Smooth muscle cell of the brain vasculature (primary cell): ENCODE measurements around the gene MBD3L2B.
"Not testable (repeated sequence)": the region's sequence is repeated elsewhere in the genome, so short reads cannot be mapped to it uniquely, and the experiment has no call there.

Experiments
- DNase-seq: peaks from one replicate; pipeline ENCODE4 v3.0.0-alpha.2; 2012; ENCODE audit warnings: low read depth, low spot score

MBD3L2B gene

GRCh38 chr19:7021331-7021730 lies at the start of gene MBD3L2B:
TSS of gene MBD3L2B (minus strand) at chr19:7021431. CDS start at chr19:7021397, 34 bp downstream.
- DNase-seq, result not testable (repeated sequence)

GRCh38 chr19:7069904-7070226 lies 48.6 kb upstream of the MBD3L2B start:
- no peak for DNase-seq

DNA sequence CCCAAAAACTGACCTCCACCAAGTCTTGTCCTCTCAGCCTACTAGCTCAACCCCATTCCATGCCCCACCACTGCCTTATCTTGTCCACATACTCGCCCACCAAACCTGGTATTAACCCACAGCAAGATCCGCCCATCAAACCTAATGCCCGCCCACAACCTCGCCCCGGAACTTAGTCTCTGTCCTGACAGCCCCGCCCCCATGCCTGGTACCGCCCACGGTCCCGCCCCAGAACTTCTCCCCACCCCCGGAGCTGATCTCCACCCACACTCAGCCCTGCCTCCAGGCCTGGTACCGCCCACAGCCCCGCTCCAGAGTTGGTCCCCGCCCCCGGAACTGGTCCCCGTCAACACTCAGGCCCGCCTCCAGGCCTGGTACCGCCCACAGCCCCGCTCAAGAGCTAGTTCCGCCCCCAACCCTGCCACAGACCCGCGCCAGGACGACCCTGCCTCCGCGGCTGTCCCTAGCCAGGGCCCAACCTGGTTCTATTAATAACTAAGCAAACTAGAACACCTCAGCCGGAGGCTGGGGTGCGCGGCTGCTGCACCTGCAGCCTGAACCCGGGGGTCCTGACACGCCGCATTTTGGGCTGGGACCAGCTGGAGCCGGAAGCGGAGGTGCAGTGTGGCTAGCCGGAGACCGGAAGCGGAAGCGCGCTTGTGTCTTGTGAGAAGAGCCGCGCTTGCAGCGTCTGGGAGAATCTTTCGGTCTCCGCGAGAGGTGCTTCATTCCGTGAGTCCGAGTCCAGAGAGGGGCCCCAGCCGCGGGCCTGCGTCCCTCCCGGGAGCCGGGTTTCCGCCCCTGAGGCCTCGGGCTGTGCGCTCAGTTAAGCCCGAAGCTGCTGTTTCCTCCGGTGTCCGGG lies 48.0 kb upstream of the MBD3L2B start, which contains the start of gene ZNF557:
Gene ZNF557, plus strand, starts transcription at position 662 of the 862 bp plus-strand sequence. CDS start 5,372 bp downstream, outside the sequence.
- peak; percentile 92 for DNase-seq

GRCh38 chr19:7068599-7068998 lies 47.4 kb upstream of the MBD3L2B start:
- DNase-seq, result no peak

- no peak for DNase-seq
Measured at GRCh38 chr19:7067716-7068115, 46.5 kb upstream of the MBD3L2B start.

- not testable (repeated sequence) for DNase-seq
Measured at GRCh38 chr19:7067122-7067521, 45.9 kb upstream of the MBD3L2B start.

DNA sequence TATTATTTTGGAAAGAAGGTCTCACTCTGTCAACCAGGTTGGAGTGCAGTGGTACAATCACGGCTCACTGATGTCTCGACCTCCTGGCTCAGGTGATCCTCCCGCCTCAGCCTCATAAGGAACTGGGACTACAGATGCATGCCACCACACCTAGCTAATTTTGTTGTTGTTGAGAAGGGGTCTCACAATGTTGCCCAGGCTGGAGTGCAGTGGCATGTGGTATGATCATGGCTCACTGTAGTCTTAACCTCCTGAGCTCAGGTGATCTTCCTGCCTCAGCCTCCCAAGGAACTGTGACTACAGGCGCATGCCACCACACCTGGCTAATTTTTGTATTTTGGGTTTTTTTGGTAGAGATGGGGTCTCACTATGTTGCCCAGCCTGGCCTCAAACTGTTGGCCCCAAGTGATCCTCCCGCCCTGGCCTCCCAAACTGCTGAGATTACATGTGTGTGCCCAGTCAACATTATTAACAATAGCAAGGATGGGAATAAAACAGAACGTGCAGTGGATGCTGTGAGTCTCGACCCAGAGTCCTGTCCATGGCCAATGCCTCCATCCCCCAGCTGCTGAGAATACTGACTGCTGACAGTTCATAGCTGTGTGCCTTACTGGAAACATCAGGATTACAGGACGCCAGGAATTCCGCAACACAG lies 42.7 kb upstream of the MBD3L2B start:
- no peak for DNase-seq

GRCh38 chr19:7063339-7063738 lies 42.1 kb upstream of the MBD3L2B start:
- no peak for DNase-seq

DNA sequence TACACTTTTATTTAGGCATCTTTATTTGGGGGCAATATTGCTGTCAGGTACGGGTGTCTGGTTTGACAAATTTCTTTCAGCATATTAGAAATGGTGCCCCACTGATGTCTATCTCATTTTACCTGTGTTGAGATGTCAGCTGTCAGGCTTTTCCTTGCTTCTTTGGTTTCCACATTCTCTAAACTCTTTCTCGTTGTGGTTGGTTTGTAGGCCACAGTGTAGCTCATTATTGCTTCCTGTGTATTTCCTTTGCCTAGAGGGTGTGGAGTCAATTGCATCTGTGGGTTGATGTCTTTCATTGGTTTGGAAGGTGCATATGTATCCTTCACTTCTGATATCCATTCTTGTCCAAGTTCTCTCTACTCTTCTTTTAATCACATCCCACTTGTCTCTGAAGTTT lies 38.7 kb upstream of the MBD3L2B start:
- not testable (repeated sequence) for DNase-seq

DNA sequence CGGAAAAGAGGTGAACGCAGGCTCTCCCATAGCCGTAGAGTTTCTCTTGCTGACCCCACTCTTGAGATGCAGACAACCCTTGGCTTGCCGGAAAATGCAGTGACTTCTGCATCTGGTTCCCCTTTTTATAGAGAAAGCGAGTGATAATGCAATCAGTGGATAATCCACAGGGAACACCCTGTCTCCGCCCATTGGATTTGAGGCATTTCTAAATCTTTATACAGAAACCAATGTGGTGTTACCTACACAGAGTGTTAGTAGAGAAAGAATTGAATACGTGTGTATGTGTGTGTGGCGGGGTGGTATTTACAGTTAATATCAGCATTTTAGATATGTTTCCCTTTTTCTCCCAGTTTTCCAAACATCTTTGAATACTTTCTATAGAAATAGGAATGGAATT lies 37.3 kb upstream of the MBD3L2B start, which contains the start of gene MBD3L3:
Gene MBD3L3, minus strand, starts transcription at position 101 of the 400 bp plus-strand sequence. Its CDS starts 71 bp downstream, at position 30.
- not testable (repeated sequence) for DNase-seq

DNA sequence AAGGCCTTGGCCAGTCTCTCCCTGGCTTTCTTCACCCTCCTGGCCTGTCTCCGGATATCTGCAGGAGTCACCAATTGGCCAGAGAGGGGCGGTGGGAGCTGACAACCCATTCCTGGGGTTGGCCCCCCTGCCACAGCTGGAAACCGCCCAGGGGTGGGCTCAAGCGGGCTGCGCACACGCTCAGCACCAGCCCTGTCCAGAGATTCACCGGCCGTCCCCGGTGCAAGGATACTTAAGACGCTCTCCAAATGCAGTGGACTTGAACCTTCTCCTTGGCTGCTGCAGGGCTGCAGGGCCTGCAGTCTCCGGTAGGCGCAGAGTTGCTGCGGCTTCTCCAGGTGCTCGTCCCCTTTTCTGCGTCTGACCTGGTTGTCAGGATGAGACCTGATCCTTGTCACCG lies 35.1 kb upstream of the MBD3L2B start:
- not testable (repeated sequence) for DNase-seq

DNA sequence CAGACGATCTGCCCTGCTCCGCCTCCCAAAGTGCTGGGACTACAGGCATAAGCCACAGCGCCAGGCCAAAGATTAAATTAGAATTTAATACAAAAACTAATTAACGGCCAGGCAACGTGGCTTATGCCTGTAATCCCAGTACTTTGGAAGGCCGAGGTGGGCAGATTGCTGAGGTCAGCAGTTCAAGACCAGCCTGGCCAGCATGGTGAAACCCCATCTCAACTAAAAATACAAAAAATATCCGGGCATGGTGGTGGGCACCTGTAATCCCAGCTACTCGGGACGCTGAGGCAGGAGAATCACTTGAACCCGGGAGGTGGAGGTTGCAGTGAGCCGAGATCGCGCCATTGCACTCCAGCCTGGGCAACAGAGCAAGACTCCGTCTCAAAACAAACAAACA lies 34.4 kb upstream of the MBD3L2B start:
- not testable (repeated sequence) for DNase-seq

DNA sequence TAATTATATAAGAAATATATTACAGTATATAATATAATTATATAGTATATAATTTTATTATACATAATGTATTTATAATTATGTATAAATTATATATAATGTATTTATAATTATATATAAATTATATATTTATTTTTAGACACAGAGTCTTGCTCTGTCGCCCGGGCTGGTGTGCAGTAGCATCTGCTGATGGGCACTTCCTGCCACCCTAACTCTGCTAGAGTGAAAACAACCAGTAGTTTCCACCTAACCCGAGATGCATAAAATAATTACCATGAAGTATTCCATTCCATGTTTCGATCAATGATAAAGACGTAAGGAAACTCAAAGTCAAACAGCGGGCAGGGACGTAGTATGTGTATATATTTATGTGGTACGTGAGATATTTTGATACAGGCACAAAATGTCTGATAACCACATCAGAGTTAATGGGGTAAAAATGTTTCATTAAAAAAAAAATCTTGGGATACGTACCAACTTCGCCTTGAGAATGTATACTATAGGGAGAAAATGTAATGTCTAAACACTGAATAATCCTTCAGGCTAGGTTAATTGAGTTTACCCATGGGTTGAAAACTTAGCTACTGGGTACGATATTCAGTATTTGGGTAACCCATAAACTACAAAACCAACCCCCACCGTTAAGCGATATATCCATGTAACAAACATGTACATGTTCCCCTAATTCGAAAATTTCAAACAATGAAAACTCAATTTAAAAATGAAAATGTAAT lies 33.6 kb upstream of the MBD3L2B start:
- DNase-seq, result not testable (repeated sequence)

DNA sequence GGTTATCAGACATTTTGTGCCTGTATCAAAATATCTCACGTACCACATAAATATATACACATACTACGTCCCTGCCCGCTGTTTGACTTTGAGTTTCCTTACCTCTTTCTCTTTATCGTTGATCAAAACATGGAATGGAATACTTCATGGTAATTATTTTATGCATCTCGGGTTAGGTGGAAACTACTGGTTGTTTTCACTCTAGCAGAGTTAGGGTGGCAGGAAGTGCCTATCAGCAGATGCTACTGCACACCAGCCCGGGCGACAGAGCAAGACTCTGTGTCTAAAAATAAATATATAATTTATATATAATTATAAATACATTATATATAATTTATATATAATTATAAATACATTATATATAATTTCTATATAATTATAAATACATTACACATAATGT lies 31.7 kb upstream of the MBD3L2B start:
- not testable (repeated sequence) for DNase-seq

- not testable (repeated sequence) for DNase-seq
Measured at GRCh38 chr19:7051421-7051820, 30.2 kb upstream of the MBD3L2B start.

GRCh38 chr19:7049021-7049420 lies 27.8 kb upstream of the MBD3L2B start, which contains the start of gene MBD3L2:
TSS of gene MBD3L2 (plus strand) at chr19:7049321. CDS start at chr19:7049374, 53 bp downstream.
- not testable (repeated sequence) for DNase-seq

DNA sequence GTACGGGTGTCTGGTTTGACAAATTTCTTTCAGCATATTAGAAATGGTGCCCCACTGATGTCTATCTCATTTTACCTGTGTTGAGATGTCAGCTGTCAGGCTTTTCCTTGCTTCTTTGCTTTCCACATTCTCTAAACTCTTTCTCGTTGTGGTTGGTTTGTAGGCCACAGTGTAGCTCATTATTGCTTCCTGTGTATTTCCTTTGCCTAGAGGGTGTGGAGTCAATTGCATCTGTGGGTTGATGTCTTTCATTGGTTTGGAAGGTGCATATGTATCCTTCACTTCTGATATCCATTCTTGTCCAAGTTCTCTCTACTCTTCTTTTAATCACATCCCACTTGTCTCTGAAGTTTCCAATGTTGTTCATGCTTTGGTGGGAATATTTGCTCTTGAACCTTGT lies 20.3 kb upstream of the MBD3L2B start:
- DNase-seq, result not testable (repeated sequence)

DNA sequence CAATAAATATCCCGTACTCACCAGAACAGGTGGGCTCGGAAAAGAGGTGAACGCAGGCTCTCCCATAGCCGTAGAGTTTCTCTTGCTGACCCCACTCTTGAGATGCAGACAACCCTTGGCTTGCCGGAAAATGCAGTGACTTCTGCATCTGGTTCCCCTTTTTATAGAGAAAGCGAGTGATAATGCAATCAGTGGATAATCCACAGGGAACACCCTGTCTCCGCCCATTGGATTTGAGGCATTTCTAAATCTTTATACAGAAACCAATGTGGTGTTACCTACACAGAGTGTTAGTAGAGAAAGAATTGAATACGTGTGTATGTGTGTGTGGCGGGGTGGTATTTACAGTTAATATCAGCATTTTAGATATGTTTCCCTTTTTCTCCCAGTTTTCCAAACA lies 18.8 kb upstream of the MBD3L2B start, which contains the start of gene MBD3L4:
Gene MBD3L4, minus strand, starts transcription at position 101 of the 400 bp plus-strand sequence. Its CDS starts 35 bp downstream, at position 66.
- DNase-seq, result not testable (repeated sequence)

- not testable (repeated sequence) for DNase-seq
Measured at GRCh38 chr19:7030278-7030677, 9.0 kb upstream of the MBD3L2B start, which contains the start of gene MBD3L5. TSS of gene MBD3L5 (plus strand) at chr19:7030578. CDS start at chr19:7030612, 34 bp downstream.

DNA sequence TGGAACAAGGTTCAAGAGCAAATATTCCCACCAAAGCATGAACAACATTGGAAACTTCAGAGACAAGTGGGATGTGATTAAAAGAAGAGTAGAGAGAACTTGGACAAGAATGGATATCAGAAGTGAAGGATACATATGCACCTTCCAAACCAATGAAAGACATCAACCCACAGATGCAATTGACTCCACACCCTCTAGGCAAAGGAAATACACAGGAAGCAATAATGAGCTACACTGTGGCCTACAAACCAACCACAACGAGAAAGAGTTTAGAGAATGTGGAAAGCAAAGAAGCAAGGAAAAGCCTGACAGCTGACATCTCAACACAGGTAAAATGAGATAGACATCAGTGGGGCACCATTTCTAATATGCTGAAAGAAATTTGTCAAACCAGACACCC lies 7.6 kb upstream of the MBD3L2B start:
- DNase-seq, result not testable (repeated sequence)

DNA sequence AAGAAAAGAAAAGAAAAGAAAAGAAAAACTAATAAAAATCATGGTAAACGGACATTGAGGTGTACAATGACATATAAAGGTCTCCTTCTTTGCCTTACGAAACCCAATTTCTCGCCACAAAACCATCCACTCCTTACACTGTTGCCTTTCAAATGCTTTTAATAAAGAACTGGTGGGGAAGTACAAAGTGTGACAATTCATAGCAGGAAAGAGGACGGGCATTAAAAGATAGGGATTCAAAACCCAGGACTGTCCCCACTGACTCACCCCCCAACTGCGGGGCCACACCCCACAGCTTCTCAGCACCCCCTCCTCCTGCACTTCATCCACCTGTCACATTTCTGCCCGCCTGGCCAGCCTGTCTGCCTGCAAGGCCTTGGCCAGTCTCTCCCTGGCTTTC lies 2.4 kb downstream of the MBD3L2B start:
- no peak for DNase-seq
